MV-4-11 (cell line): Measurements from ENCODE around the gene SHISAL2A.
A peak's percentile ranks its signal among the peaks of the same experiment; 100 is the strongest.

ENCODE experiments used
- DNase-seq: peaks from one replicate; lab custom pipeline; 2025; lab: John Stamatoyannopoulos, UW

SHISAL2A gene

DNA sequence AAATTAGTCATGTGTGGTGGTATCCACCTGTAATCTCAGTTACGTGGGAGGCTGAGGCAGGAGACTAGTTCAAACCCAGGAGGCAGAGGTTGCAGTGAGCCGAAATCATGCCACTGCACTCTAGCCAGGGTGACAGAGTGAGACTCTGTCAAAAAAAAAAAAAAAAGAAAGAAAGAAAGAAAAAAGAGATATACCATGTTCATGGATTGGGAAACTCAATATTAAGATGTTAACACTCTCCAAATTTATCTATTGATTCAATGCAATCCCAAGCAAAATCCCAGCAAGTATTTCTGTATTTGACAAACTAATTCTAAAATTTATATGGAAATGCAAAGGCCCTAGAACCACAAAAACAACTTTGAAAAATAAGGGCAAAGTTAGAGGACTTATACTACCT, 11.0 kb upstream of the SHISAL2A start:
- no peak for DNase-seq

- DNase-seq: no peak
Observed at GRCh38 chr1:52623812-52624211, 9.2 kb upstream of the SHISAL2A start.

- DNase-seq: no peak
Observed at GRCh38 chr1:52627028-52627427, 5.9 kb upstream of the SHISAL2A start.

- peak; percentile 16 for DNase-seq
Observed at GRCh38 chr1:52628614-52629324, 4.2 kb upstream of the SHISAL2A start.

GRCh38 chr1:52629325-52629643, 3.7 kb upstream of the SHISAL2A start:
- no peak for DNase-seq

- no peak for DNase-seq
Observed at GRCh38 chr1:52629667-52630066, 3.3 kb upstream of the SHISAL2A start.

DNA sequence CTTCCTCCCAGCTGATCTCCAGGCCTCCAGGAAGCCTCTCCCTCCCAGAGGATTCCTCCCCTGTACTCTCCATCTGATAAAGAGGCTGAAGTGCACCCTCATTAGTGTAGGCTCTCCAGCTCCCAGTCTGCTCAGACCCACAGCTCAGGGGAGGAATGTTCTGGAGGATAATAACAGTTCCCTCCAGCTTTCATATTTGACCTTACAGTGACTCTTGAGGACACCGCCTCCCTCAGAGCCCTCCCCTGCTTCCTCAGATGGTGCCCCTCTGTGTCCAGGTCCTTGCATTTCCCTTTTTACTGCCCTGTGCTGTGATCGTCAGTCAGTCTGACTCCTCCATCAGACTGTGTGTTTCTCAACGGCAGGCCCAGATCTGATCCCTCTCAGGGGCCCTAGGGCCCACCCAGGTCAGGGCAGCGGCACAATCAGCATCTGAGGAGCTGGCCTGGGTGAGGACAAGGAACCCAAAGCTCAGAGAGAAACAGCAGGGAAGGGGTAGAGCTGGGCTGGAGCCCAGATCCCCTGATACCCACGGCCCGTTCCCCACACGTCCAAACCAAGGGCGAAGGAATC, 1.1 kb upstream of the SHISAL2A start:
- peak; percentile 49 for DNase-seq

GRCh38 chr1:52633291-52633754, 355 bp downstream of the SHISAL2A start:
- DNase-seq: no peak

- no peak for DNase-seq
Observed at GRCh38 chr1:52634111-52634510, 1.1 kb downstream of the SHISAL2A start.

GRCh38 chr1:52635321-52636089, 2.5 kb downstream of the SHISAL2A start:
- DNase-seq: no peak

DNA sequence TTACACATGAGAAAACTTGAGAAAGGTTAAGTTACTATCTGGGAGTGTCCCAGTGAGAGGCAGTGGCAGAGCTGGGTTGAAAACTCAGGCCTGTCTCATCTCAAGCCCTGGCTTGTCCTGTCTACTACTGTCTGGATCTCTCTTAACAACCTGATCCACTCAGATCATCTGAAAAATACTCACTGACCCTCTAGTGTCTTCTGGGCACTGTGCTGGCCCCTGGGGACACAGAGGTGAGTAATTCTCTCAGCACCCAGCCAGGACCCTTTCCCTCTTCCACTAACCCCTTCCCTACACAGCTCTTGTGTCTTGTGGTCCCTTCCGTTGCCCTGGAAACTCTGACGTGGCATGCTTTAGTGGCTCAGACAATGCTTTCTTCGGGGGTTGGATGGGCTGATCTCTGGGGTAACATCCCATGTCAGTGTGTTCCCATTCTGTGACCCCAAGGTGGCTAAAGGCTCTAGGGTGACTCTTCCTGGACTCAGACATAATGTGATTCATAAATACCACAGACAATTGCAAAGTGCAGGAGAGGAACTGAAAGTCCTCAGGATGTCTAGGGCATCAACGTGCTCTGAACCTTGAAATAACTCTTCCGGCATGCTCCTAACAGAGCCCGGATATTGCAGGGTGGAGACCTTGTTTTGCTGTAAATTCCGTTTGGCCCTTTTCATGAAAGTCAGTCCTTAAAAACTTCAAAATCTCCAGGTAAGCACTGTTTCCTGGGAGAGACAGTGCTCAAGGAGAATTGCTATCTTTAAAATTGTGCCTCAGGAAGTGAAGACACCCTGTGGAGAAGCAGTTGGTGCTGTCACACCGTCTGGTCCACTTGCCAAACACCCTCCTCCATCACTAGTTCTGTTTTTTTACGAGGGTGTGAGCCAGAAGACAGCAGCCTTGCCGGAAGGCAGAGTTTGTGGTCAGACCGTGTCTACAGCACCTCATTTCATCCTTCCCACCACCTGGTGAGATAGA, 4.0 kb downstream of the SHISAL2A start:
- peak; percentile 98 for DNase-seq

- DNase-seq: no peak
Observed at GRCh38 chr1:52637946-52638345, 5.0 kb downstream of the SHISAL2A start.

DNA sequence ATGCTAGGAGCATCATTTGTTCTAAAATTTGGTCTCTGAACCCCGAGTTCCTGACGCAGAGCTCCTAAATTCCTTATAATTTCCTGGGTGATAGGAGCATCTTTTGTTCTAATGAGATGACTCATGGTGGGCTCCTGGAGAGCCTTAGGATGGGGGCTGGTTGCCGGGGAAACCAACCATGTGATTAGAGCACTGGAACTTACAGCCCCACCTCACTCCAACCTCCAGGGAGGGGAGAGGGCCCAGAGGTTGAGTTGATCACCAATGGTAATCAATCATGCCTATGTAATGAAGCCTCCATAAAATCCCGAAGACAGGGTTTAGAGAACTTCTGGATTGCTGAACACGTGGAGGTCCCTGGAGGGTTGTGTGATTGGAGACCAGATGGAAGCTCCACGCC, 7.7 kb downstream of the SHISAL2A start:
- no peak for DNase-seq

- DNase-seq: peak; percentile 14
Observed at GRCh38 chr1:52641307-52641706, 8.3 kb downstream of the SHISAL2A start.

DNA sequence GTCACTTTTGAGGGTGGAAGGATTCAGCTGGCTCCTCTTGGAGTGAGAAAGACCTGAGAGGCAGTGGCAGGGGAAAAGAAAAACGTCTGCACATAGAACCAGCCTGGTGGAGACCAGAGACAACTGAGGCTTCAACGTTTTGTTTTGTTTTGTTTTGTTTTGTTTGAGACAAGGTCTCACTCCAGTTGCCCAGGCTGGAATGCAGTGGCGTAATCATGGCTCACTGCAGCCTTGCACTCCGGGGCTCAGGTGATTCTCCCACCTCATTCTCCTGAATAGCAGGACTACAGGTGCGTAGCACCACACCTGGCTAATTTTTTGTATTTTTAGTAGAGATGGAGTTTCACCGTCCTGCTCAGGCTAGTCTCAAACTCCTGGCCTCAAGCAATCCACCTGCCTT, 12.3 kb downstream of the SHISAL2A start:
- no peak for DNase-seq

- DNase-seq: no peak
Observed at GRCh38 chr1:52651904-52652303, 18.9 kb downstream of the SHISAL2A start.

DNA sequence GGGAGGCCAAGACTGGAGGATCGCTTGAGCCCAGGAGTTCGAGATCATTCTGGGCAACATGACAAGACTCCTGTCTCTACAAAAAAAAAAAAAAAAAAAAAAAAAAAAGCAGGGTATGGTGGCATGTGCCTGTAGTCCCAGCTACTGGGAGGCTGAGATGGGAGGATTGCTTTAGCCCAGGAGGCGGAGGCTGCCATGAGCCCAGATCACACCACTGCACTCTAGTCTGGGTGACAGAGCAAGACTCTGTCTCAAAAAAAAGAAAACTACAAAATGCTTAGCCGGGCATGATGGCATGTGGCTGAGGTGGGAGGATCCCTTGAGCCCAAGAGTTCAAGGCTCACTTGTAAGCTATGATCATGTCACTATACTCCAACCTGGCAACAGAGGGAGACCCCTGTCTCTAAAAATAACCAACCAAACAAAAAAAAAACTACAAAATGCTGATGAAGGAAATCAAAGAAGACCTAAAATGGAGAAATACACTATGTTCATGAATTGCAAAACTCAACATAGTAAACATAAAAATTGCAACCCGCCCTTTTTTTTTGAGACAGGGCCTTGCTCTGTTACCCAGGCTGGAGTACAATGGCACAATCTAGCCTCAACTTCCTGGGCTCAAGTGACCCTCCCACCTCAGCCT, 20.4 kb downstream of the SHISAL2A start:
- no peak for DNase-seq

DNA sequence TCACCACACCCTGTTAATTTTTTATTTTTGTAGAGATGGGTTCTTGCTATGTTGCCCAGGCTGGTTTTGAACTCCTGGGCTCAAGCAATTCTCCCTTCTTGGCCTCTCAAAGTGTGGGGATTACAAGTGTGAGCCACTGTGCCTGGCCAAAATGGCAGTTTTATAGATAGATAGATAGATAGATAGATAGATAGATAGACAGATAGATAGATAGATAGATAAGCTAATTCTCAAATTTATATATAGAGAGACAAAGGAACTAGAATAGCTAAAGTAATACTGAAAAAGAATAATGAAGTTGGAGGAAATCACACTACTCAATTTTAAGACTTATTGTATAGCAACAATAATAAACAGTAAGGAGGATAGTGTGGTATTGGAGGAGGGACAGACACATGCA, 21.1 kb downstream of the SHISAL2A start:
- no peak for DNase-seq

GRCh38 chr1:52657702-52658101, 24.7 kb downstream of the SHISAL2A start:
- no peak for DNase-seq

DNA sequence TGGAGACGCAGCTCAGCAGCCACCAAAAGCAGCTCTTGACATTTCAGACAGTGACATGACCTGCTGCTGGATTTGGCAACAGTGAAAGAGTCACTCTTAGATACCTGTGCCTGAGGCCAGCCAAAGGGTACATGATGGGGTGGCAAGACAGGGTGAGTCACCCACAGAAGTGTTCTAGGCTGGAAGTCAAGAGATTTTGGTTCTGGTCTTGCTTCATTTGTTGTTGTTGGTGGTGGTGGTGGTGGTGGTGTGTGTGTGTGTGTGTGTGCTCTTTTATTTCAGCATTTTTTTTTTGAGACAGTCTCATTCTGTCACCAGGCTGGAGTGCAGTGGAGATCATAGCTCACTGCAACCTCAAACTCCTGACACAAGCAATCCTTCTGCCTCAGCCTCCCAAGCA, 25.8 kb downstream of the SHISAL2A start:
- DNase-seq: peak; percentile 22

- no peak for DNase-seq
Observed at GRCh38 chr1:52659356-52659755, 26.4 kb downstream of the SHISAL2A start.
